GM21360 (cell line): ENCODE measurements around the gene PBX4.
A peak's percentile ranks its signal among the peaks of the same experiment; 100 is the strongest.

Experiments used
- ATAC-seq: cut with Tn5 transposase; IDR thresholded peaks from one replicate; pipeline ENCODE4 v1.9.1; 2021; ENCODE audit warnings: mild to moderate bottlenecking, moderate library complexity; ENCODE audit not compliant: unreplicated experiment

Gene PBX4

DNA sequence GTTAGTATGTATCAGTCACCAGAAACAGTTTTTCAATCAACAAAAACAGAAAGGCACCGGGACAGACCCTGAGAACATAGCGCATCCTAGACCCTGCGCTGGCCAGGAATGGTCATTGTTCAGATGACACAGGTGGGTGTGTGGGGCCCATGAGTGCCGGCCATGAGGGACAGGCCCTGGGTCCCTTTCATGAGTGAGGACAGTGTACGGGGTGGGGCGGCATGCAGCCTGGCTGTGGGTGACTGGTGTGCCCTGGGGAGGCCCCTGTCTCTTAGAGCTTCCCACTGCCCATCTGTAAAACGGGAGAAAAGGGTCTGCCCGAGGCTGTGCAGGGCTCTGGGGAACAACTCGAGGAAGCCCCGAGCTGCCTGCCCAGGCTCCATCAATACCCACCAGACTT, 25.8 kb downstream of the PBX4 start:
- ATAC-seq = no peak

DNA sequence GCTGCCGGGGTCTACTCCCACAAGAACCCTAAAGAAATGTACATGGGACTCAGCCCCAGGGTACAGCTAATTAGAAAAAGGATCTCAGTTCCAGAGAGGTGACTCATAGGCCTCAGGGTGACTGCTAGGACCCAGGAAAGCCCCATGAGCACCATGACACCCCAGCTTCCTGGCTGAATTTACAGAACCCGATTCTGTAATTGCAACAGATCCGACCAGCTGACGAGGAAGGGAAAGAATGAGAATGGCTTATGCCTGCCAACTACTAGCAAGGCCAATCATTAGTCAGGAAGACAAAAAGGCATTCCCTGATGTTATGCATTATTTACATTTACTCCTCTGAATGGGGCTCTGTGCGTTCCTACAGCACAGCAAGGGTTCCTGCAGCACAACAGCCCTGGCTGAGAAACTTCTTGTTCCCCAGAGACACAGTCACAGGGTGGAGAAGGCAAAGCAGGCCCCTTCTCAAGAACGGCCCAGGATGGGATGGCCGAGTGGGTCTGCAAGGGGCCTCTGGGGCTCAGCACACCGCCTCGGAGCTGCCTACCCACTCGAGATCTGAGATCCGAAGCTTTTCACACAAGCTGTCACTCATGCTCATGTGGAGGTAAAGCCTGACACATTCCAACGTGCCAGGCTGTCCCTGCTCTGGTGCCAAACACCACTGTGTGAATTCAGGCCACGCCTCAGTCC, 27.2 kb downstream of the PBX4 start:
- peak; percentile 63 for ATAC-seq

DNA sequence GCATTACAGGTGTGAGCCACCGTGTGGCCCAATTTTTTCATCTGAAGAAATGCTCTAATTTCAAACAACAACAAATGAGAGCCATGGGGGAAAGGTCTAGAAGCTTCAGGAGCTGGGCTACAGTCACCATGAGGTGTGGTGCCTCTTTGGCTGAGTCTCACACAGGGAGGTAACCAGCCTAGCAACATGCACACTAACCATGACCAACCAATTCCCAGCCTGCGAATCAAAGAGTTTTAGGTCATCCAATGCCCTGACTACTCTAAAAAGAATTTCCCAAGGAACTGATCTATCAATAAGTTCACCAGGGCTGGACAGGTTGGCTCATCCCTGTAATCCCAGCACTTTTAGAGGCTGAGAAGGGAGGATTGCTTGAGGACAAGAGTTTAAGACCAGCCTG, 29.9 kb downstream of the PBX4 start:
- ATAC-seq = no peak

DNA sequence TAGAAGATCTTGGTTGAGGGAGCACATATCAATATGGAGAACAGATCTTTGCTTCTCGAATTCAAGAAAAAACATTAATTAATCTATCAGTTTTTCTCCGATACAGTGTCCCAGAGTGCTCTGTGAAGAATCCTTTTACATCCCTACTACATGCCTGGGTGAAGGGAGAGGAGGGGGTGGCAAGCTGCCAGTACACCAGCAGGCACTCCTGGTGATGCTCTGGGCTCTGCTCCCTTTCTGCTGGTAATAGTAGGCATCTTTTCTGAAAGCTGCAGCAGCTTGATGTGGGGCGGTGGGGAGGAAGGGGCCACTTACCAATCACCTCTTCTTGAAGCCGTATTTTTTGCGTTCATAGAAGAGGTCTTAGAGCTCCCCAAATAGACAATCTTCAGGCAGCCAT, 30.7 kb downstream of the PBX4 start:
- no peak for ATAC-seq

DNA sequence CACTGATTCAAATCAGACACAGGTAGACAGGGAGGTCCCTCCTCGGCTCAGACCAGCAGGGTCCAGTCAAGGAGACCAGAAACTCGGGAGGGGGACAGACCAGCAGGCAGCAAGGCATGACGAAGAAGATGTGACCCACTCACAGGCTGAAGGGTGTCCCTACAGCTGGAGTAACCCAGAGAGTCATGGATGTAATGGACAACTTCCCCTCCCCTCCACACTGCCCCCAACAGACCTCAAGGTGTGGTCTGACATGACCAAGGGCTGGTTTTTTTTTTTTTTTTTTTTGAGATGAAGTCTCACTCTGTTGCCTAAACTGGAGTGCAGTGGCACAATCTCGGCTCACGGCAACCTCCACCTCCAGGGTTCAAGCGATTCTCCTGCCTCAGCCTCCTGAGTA, 34.1 kb downstream of the PBX4 start:
- ATAC-seq = no peak

DNA sequence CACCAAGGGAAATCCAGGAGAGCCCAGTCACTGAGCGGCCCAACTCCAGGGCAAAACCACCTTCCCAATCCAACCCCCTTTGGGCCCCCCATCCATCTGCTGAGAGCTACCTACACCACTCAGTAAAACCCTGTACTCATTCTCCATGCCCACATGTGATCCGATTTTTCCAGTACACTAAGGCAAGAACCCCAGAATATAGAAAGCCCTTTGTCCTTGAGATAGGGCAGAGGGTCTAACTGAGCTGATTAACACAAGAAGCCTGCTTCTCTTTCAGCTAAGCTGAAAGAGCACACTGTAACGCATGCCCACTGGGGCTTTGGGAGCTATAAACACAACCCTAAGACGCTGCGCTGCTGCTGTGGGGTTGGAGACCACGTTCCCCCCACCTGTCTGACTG, 36.0 kb downstream of the PBX4 start:
- ATAC-seq = no peak

DNA sequence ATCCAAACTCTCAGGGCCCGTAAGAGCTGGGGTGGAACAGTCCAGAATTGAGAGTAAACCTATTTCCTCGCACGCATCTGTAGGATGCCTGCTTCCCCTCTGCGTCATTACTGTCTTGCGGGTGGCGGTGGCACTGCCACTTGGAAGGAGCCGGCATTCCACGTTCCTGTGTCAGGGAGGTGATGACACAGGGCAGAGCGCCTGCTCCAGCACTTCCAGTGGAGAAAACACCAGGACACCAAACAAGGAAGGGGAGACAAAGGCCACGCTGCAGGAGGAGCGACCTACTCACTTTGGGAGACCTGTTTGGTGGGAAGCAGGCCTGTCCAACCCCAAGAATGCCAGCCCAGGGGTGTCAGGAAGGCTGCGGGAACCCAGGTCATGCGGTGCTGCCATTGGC, 37.1 kb downstream of the PBX4 start:
- no peak for ATAC-seq

DNA sequence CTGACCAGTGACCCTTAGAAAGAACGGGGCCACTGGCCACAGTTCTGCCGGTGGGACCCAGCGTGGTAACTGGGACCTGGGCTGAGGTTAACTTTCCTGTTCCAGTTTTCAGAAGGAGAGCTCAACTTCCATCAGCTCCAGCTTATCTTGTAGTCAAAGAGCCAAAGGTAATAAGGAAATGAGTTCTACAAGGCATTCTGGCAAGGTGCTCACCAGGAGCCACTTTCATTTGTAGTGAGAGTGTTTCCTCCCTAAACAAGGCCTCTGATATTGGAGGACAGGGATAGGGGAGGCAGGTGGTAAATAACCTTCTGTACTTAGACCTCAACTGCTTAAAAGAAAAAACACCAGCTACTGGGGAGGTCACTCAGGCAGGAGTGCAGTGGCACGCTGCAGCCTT, 38.1 kb downstream of the PBX4 start:
- ATAC-seq = no peak

DNA sequence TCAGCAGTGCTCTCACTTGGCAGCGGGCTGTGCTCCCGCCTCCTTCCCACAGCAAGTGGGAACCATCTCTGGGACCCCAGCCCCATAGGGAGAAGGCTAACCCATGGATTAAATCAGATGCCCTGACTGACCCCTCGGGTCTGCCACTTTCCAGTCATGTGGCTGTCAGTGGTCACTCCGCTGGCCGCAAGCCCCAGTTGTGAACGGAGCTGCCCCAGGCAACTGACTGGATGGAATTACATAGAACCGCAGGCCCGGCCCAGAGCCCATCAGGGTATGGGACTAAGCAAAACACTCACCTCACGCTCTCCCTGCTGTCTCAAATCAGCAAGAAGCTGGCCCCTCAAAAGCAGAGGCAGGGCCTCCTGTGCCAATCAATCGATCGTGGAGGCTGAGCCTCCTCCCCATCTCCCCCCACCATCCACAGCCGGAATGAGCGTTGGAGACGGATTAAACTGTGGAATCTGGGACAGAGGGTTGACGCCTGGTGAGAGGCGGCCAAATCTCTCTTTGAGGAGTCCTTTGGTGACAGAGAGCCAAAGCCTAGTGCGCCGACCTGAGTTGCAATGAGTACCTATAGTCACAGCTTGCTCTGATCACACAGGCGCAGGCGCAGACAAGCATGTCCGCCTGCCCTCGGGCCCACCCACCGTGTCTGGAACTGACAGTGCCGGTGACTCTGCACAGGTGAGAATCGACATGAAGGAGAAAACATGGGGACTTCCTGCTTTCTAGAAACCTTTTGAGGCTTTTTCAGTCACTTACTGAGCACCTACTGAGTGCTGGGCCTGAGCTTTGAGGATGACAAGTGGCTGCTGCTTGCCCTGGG, 38.7 kb downstream of the PBX4 start:
- ATAC-seq = no peak

DNA sequence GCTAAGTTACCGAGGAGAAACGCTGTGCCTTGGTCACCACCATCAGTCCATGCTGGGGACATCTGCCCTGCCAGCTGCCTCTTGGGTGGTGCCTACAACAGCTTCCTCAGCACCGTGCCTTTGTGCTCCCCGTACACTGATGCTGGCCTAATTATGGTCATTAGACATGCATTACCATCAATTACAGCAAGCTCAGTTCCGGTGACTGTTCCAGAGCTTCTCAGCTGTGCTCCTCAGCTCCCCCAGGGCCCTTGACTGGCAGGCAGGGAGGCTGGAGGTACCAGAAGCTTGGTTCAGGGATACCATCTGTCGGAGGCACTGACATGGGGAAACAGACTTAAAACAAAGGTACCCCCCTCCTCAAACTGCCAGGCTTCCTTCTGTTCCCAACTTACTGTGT, 40.2 kb downstream of the PBX4 start:
- no peak for ATAC-seq

GRCh38 chr19:19575411-19575810, 43.1 kb downstream of the PBX4 start:
- no peak for ATAC-seq

GRCh38 chr19:19571071-19571786, 47.3 kb downstream of the PBX4 start:
- ATAC-seq = no peak

GRCh38 chr19:19570571-19570970, 47.9 kb downstream of the PBX4 start:
- ATAC-seq = no peak

- no peak for ATAC-seq
These were observed 49.4 kb downstream of the PBX4 start for GRCh38 chr19:19568802-19569756.

DNA sequence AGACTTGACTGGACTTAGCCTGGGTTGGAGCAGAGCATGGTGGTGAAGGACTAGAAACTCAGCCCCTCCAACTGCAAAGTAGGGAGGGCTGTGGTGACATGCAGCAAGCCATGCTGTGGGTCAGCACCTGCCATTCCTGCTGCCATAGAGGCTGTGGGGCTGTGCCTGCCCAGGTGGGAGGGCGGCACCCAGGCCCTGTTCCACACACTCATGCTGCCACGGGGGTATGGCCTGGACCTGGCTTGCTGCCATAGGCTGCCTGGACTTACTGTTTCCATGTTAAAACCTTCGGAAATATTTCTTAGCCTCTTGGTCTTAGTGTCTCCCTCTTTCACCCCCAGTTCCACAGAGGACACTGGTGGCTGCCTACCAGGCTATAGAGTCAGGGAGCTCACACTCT, 51.1 kb downstream of the PBX4 start:
- no peak for ATAC-seq

DNA sequence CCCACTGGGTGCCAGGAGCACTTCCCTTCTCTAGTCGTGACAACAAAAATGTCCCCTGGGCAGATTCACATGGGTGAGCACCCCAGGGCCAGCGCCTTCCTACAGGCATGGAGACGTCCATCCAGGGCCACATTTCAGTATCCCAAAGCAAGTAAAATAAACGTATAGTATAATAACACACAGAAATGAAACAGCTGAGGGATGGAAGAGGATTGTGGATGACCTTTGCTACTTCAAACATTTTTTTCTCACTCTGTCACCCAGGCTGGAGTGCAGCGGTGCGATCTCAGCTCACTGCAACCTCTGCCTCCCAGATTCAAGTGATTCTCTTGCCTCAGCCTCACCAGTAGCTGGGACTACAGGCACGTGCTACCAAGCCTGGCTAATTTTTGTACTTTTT, 52.2 kb downstream of the PBX4 start:
- no peak for ATAC-seq

- ATAC-seq = no peak
These were observed 55.1 kb downstream of the PBX4 start for GRCh38 chr19:19563348-19563848.

DNA sequence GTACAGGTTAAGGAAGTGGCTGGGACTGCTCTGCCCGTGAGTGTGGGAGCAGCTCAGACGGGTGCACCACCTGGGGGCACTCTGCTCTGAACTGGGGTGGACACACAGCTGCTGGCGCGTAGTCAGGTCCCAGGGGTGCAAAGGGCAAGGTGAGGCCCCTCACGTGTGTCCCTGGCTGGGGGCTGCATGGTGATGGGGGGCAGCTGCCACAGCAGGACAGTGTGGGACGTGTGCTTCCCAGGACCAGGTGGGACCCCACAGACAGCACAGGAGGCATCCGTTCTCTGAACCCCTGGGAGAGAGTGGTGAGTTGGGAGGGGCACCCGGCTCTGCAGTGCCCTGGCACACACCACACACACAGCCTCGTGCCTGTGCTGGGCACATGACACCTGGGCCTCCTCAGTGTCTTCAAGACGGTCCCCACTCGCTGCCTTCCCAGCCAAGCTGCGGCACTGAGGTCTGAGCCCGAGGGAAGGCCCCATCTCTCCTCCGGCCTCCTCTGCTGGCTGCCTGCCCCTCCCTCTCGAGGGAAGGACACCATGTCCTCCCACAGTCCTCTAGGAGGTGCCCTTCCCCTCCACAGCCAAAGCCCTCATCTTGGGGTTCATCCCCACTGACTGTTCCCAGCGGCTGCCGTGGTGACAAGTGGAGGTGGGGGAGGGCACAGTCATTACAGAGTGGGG, 55.7 kb downstream of the PBX4 start:
- no peak for ATAC-seq

GRCh38 chr19:19561946-19562664, 56.4 kb downstream of the PBX4 start:
- no peak for ATAC-seq
